MCF 10A (cell line): Measurements from ENCODE around the gene YBX3. TPM values are rescaled to one million over a fixed set of nuclear protein-coding genes. Genes with fewer than 3 reads are reported as not detected.
A peak's percentile ranks its signal among the peaks of the same experiment; 100 is the strongest.

Experiments used
- BruUV-seq: library from RNA; stranded (reverse); fragments of 400-500 nt; replicated peaks from 2 replicates; lab custom pipeline; 2021; lab: Mats Ljungman, UMichigan
- CTCF ChIA-PET: fragments of 300-600 bp; sonication (Branson Sonifier 250); formaldehyde crosslinking; extraction: SDS; loops from one replicate; lab custom pipeline; 2021; ENCODE audit warnings: antibody characterized with exemption, inconsistent platforms; lab: Yijun Ruan, JAX
- POLR2A ChIA-PET: fragments of 300-600, 350-650 bp; sonication (Branson Sonifier 250); formaldehyde crosslinking; extraction: SDS; loops from one replicate; lab custom pipeline; 2020; ENCODE audit warnings: antibody characterized with exemption, inconsistent platforms; lab: Yijun Ruan, JAX
- DNase-seq: peaks from one replicate; pipeline ENCODE4 v3.0.0-alpha.2; 2018; ENCODE audit not compliant: unreplicated experiment
- H3K27ac Mint-ChIP-seq: one replicate; pipeline ENCODE4 v1.8.0; 2022; ENCODE audit warnings: mild to moderate bottlenecking, low read depth, mixed read lengths; ENCODE audit not compliant: unreplicated experiment
- H3K27me3 Mint-ChIP-seq: one replicate; pipeline ENCODE4 v1.8.0; 2022; ENCODE audit warnings: mixed read lengths; ENCODE audit not compliant: insufficient read depth, unreplicated experiment
- H3K36me3 Mint-ChIP-seq: one replicate; pipeline ENCODE4 v1.8.0; 2022; ENCODE audit warnings: mild to moderate bottlenecking, moderate library complexity, mixed read lengths; ENCODE audit not compliant: insufficient read depth, unreplicated experiment
- H3K4me1 Mint-ChIP-seq: one replicate; pipeline ENCODE4 v1.8.0; 2022; ENCODE audit warnings: mixed read lengths; ENCODE audit not compliant: insufficient read depth, unreplicated experiment
- H3K4me3 Mint-ChIP-seq: one replicate; pipeline ENCODE4 v1.8.0; 2022; ENCODE audit warnings: mild to moderate bottlenecking, moderate library complexity, mixed read lengths; ENCODE audit not compliant: unreplicated experiment
- H3K9me3 Mint-ChIP-seq: one replicate; pipeline ENCODE4 v1.8.0; 2022; ENCODE audit warnings: mixed read lengths; ENCODE audit not compliant: unreplicated experiment
- CTCF ChIP-seq: fragments of 200-600 bp; IDR thresholded peaks from one replicate; pipeline ENCODE4 v1.8.0; 2022; ENCODE audit warnings: antibody characterized with exemption, mild to moderate bottlenecking; ENCODE audit not compliant: unreplicated experiment
- intact Hi-C: fragments of 100-400 bp; cut with micrococcal nuclease; formaldehyde crosslinking; loops from 2 replicates; pipeline ENCODE4 v1.14.1; 2022
- total RNA-seq: library from RNA; stranded (reverse); gene quantifications from 2 replicates; pipeline ENCODE4 v1.2.3, GENCODE V29; 2022

YBX3 gene
- total RNA-seq, 1 experiment from 2014 or later: 577 TPM

GRCh38 chr12:10721651-10722501, 1.2 kb downstream of the YBX3 start:
- H3K27me3 Mint-ChIP-seq: no peaks in the 10 kb centered on the region
- peak; percentile 99 for DNase-seq
- ChIA-PET CTCF (interaction anchor here (0.6 kb wide), 1 partner anchor 61 kb away, joined by 3 read pairs; no protein-coding TSS in a partner anchor), POLR2A (interaction anchor here (0.7 to 10.2 kb wide), 16 partner anchors 10 to 2000 kb away, joined by 3 to 192 read pairs (median 6); partner anchors contain the start of genes GABARAPL1 and MAGOHB)
- no peak for TF ChIP-seq CTCF
- H3K27ac Mint-ChIP-seq: peak overlapping the region; percentile 98
- H3K36me3 Mint-ChIP-seq: peaks cover 37% of the 10 kb centered on the region
- H3K4me3 Mint-ChIP-seq: peak overlapping the region; percentile 99
- BruUV-seq: no TSS peak
- H3K4me1 Mint-ChIP-seq: peaks cover 39% of the 10 kb centered on the region
- H3K9me3 Mint-ChIP-seq: no peaks in the 10 kb centered on the region
- intact Hi-C loops: loop anchor here (2.0 kb wide), 1 partner anchor 21 kb away; no protein-coding TSS in a partner anchor

- Mint-ChIP-seq H3K9me3 (no peaks in the 10 kb centered on the region), H3K27ac (peak overlapping the region; percentile 98), H3K4me1 (peaks cover 43% of the 10 kb centered on the region), H3K27me3 (no peaks in the 10 kb centered on the region), H3K36me3 (peaks cover 43% of the 10 kb centered on the region), H3K4me3 (peak overlapping the region; percentile 99)
- intact Hi-C loops: loop anchor here (2.0 kb wide), 1 partner anchor 20 kb away; no protein-coding TSS in a partner anchor
- no peak for DNase-seq
- BruUV-seq: TSS peak; percentile 40
- CTCF ChIA-PET: no interaction called here
- POLR2A ChIA-PET: interaction anchor here (0.7 to 10.2 kb wide), 11 partner anchors 9 to 1997 kb away, joined by 3 to 192 read pairs (median 10); partner anchors contain the start of genes GABARAPL1, MAGOHB and SMIM10L1
- no peak for TF ChIP-seq CTCF
Observed at GRCh38 chr12:10720974-10721650, 2.0 kb downstream of the YBX3 start.

- H3K27ac Mint-ChIP-seq: peak overlapping the region; percentile 98
- no peaks in the 10 kb centered on the region for H3K9me3 Mint-ChIP-seq
- no TSS peak for BruUV-seq
- ChIA-PET POLR2A (interaction anchor here (0.6 to 10.2 kb wide), 11 partner anchors 9 to 931 kb away, joined by 3 to 192 read pairs (median 7); partner anchors contain the start of genes GABARAPL1, MAGOHB and SMIM10L1), CTCF (interaction anchor here (0.6 to 4.3 kb wide), 2 partner anchors 30 to 542 kb away, joined by 3 to 42 read pairs; no protein-coding TSS in a partner anchor)
- H3K27me3 Mint-ChIP-seq: no peaks in the 10 kb centered on the region
- peak; percentile 62 for DNase-seq
- no peak for TF ChIP-seq CTCF
- H3K36me3 Mint-ChIP-seq: peaks cover 60% of the 10 kb centered on the region
- H3K4me3 Mint-ChIP-seq: peak overlapping the region; percentile 99
- intact Hi-C loops: loop anchor here (5.0 kb wide), 1 partner anchor 507 kb away; the partner anchor contains the start of gene GABARAPL1
- H3K4me1 Mint-ChIP-seq: peaks cover 52% of the 10 kb centered on the region
Observed at GRCh38 chr12:10719482-10719881, 3.6 kb downstream of the YBX3 start.
